Tibial nerve (tissue), 4 donors: ENCODE results near the gene PIGZ.

ENCODE experiments used
- EP300 ChIP-seq, 2 donors: sonication (generic); formaldehyde crosslinking; IDR thresholded peaks; one replicate each; pipeline ENCODE4 v1.6.1; 2017; ENCODE audit warnings: antibody characterized with exemption in 2 of 2, mild to moderate bottlenecking in 1 of 2
- POLR2A ChIP-seq, 2 donors: fragments of 450-650 bp; IDR thresholded peaks; one replicate each; pipeline ENCODE4 v1.6.1; 2017; ENCODE audit warnings: antibody characterized with exemption in 2 of 2, mild to moderate bottlenecking in 2 of 2, moderate library complexity in 2 of 2
- TF ChIP-seq, protein P1 (sequence below), 5 experiments: fragments of 200-600 bp in 3 of 5; fragments of 450-650 bp in 2 of 5; sonication (generic) in 3 of 5; IDR thresholded peaks; one replicate each; pipeline ENCODE4 v1.5.1; 2016 to 2019; ENCODE audit warnings: antibody characterized with exemption in 5 of 5, mild to moderate bottlenecking in 3 of 5, moderate library complexity in 2 of 5

DNA sequence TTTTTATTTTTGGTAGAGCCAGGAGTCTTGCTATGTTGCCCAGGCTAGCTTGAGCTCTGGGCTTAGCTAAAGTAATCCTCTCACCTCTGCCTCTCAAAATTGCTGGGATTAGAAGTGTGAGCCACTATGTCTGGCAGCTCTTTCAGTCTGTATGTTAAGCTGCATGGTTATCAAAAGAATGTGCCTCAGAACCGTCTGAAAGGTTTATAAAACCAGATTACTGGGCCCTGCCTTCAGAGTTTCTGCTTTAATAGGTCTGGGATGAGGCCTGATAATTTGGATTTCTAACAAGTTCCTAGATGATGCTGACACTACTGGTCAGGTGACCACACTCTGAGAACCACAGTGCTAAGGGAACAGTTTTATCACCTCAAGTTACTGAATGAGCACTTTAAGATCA, 66.3 kb downstream of the PIGZ start:
- TF ChIP-seq, protein P1, sequence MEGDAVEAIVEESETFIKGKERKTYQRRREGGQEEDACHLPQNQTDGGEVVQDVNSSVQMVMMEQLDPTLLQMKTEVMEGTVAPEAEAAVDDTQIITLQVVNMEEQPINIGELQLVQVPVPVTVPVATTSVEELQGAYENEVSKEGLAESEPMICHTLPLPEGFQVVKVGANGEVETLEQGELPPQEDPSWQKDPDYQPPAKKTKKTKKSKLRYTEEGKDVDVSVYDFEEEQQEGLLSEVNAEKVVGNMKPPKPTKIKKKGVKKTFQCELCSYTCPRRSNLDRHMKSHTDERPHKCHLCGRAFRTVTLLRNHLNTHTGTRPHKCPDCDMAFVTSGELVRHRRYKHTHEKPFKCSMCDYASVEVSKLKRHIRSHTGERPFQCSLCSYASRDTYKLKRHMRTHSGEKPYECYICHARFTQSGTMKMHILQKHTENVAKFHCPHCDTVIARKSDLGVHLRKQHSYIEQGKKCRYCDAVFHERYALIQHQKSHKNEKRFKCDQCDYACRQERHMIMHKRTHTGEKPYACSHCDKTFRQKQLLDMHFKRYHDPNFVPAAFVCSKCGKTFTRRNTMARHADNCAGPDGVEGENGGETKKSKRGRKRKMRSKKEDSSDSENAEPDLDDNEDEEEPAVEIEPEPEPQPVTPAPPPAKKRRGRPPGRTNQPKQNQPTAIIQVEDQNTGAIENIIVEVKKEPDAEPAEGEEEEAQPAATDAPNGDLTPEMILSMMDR (IDR thresholded peaks at IDR 0.05) = no peak
- TF ChIP-seq EP300 (IDR thresholded peaks at IDR 0.05) (no peak), POLR2A (IDR thresholded peaks at IDR 0.05) (no peak)
